M059J (cell line): ENCODE measurements around the gene FERMT1. TPM values are rescaled to one million over a fixed set of nuclear protein-coding genes. Genes with fewer than 3 reads are reported as not detected.
"Not testable (repeated sequence)": the region's sequence is repeated elsewhere in the genome, so short reads cannot be mapped to it uniquely, and the experiment has no call there.

Experiments
- DNase-seq: peaks from one replicate; pipeline ENCODE4 v3.0.0-alpha.2; 2012; ENCODE audit warnings: low read depth
- total RNA-seq: library from RNA; depleted of rRNA; stranded (reverse); fragments of >200 nt; shearing (Covaris generic); gene quantifications from 2 replicates; pipeline ENCODE4 v1.2.3, GENCODE V29; 2014

The FERMT1 gene
- total RNA-seq, 1 experiment from 2014 or later, result 2.2 TPM

DNA sequence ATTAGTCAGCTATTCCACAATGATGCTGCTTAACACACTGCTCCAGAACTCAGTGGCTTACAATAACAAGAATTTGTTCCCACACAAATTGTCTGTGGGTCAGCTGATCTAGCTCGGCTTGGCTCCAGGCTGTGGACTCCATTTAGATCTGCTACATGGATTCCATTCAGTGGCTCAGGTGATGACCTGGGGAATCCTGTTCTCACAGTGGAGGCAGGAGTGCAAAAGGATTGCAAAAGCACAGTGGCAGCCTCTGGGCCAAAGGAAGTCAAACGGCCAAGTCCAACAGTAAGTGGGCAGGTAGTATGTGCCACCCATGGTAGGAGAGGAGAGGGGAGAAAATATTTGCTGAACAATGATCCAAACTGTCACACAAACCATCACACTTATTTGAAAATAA, 53.2 kb downstream of the FERMT1 start:
- DNase-seq, result no peak

GRCh38 chr20:6067763-6068318, 55.0 kb downstream of the FERMT1 start:
- no peak for DNase-seq

DNA sequence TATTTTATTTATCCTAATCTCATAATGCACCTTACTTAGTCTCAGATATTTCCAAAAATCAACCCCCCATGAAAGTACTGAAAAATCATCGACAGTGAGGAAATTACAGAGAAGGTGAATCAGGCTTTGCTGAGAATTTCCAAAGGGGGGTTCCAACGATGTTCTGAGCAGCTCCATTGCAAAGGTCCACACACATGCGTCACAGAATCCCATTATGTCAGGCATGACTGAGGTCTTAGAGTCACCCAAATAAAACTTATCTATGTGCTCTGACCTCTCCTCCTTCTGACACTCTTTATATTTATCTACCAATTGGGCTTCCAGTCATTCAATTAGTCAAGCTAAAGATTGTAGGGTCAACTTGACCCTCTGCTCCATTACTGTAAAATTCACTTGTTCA, 56.2 kb downstream of the FERMT1 start:
- no peak for DNase-seq

GRCh38 chr20:6061544-6061943, 61.3 kb downstream of the FERMT1 start:
- DNase-seq, result peak; percentile 32

GRCh38 chr20:6060213-6060612, 62.6 kb downstream of the FERMT1 start:
- DNase-seq, result no peak

GRCh38 chr20:6058684-6059295, 64.0 kb downstream of the FERMT1 start:
- DNase-seq, result no peak

GRCh38 chr20:6057691-6058090, 65.1 kb downstream of the FERMT1 start:
- no peak for DNase-seq

DNA sequence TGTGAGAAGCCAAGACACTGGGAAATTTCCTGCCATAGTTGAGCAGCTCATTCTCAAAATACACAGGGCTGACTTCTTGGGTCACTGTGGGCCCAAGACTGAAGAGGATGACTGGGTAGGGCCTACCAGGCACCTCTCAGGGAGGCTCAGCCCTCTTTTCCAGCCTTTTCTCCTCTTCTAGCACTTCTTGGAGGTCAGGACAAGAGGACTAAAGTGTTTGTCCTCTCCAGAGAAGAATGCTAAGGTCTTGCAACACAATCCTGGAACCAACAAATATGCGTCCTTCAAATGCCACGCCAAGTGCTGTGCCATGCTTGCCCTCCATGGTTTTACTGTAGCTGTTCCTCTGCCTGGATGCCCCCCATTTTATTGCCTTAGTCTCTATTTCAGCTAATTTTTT, 65.7 kb downstream of the FERMT1 start:
- no peak for DNase-seq

GRCh38 chr20:6055981-6056569, 66.8 kb downstream of the FERMT1 start:
- peak; percentile 72 for DNase-seq

- peak; percentile 57 for DNase-seq
These were observed 67.6 kb downstream of the FERMT1 start for GRCh38 chr20:6055161-6055783.

DNA sequence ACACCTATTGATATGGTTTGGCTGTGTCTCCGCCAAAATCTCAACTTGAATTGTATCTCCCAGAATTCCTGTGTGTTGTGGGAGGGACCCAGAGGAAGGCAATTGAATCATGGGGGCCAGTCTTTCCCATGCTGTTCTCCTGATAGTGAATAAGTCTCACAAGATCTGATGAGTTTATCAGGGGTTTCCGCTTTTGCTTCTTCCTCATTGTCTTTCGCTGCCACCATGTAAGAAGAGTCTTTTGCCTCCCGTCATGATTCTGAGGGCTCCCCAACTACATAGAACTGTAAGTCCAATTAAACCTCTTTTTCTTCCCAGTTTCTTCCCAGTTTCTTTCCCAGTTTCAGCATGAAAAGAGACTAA, 68.2 kb downstream of the FERMT1 start:
- not testable (repeated sequence) for DNase-seq

DNA sequence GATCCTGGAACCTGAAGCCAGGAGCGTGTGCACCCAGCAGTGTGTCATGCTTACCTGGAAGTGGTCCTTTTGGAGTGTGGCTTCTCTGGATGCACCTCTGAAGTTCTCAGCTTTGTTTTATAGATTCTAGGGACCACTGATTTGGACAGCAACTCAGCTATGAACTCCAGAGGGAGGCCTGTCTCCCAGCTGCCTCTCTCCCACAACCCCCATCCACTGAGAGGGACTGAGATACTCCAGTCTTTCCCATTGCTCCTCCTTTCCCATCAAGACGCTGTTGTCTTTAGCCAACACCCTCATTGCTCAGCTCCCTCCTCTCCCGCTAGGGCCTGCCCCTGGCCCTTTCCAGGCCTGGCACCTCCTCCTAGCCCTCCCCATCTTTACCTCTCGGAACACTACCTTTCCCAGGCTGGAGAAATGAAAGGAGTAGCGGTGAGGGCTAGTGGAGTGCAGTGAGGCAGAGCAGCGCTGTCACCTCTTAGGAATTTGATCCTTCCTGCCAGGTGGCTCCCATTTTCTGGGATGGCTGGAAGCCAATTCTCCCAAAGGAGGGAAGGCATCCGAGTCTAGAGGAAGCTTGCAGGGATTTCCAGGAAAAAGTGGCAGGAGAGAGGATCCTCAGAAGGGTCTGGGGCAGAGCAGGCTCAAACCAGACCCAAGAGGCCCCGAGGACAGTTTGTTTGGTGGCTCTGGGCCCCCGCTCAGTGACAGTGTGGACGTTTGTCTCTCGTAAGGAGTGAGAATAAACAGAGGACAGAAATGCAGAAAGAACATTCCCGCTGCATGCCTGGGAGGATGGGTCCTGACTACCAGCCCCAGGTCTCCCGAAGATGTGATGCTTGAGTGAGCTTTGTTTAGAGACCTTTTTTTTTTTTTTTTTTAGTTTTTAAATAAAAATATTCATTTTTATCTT, 68.8 kb downstream of the FERMT1 start, which contains the start of gene LRRN4:
LRRN4 (minus strand) TSS at position 285 of the 913 bp plus-strand sequence. CDS start 1,261 bp downstream, outside the sequence.
- peak; percentile 91 for DNase-seq

DNA sequence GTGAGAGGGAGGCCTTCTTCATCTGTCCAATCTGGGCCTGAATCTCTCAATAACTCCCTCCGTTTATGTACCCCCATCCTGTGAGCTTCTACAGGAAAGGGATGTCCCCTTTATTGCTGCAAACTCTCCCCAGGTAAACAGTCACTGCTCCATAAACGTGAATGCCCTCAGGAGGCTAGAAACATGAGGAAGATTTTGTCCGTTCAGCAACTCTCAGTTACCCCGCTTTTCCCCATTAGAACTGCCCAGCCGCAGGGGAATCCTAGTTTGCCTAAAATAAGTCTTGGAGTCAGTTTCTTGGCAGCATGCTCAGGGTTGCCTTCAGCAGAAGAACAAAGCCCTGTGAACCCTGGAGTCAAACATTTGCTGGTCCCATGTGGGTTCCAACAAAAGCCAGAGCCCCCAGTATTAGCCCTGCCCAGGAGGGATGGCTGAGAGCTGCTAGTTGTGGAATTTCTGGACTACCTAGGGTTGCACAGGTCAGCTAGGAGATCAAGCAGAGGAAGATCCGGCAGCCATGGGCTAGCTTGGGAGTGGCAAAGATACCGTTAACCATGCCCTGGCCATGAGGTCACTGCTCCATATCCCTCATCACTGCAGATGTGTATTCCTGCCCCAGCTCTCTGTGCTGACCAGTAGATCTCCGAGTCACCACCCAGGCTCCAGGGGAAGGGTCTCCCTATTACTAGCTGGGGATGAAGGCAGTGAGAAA, 69.6 kb downstream of the FERMT1 start:
- peak; percentile 48 for DNase-seq

- peak; percentile 93 for DNase-seq
These were observed 71.3 kb downstream of the FERMT1 start for GRCh38 chr20:6051505-6051904.

- DNase-seq, result no peak
These were observed 74.4 kb downstream of the FERMT1 start for GRCh38 chr20:6048391-6048790.

DNA sequence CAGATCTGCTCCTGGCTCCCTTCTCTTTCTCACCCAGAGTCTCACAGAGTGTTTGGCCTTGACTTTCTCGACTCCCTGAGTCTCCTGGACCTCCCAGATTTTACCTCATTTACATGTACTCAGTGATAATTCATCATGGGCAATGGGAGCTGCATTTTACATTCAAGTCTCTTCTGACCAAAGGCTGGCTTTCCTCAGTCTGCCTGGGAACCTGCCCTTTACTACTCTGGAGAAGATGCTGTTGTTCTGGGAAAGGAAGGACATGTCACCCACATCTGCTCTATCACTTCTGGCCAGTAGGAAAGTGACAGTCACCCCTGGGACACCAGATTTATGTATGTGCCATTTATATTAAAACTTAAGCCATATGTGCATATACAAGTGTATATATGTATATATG, 76.4 kb downstream of the FERMT1 start:
- DNase-seq, result no peak

GRCh38 chr20:6045566-6045965, 77.3 kb downstream of the FERMT1 start:
- peak; percentile 77 for DNase-seq

GRCh38 chr20:6044115-6044514, 78.7 kb downstream of the FERMT1 start:
- DNase-seq, result peak; percentile 32

- DNase-seq, result no peak
These were observed 81.0 kb downstream of the FERMT1 start for GRCh38 chr20:6041808-6042265.

DNA sequence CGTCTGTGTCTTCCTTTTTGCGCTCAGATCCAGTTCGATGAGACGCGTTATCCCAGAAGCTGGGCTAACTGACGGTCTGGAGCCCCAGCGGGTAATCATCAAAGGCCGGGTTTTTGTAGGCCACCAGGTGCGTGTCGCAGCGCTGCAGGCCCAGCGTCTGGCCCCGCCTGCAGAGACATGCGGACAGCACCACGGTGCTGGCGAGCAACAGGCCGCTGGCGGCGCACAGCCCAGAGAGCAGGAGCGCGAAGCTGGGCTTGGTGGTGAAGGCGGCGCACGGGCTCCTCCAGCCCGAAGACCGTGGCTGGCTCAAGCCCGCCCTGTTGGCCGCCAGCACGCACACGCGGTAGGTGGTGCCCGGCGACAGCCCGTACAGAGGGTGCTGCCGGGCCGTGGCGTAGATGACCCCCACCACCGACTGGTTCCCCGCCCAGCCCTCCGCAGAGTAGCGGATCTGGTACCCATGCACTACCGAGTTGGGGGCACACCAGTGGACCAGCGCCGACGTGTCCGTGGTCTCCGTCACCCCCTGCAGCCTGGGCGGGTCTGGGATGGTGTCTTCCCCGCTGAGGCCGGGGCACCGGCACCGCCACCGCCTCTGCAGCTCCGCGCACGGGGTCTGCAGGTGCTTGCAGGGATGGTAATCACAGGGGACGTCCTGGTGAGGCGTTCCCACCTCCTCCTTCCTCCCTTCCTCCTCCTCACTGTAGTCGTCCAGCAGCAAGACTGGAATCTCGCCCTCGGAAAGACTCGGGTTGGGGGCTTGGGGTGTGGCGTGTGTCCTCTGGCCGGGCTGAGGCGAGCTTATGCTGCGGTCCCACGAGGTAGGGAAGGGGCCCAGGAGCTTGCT, 81.6 kb downstream of the FERMT1 start:
- no peak for DNase-seq
